Activated T-cell treated with anti-CD3 and anti-CD28 coated beads for 4 hours (primary cell): ENCODE measurements around the gene C4B.
"Not testable (repeated sequence)": the region's sequence is repeated elsewhere in the genome, so short reads cannot be mapped to it uniquely, and the experiment has no call there.

Experiments used
- DNase-seq: peaks from one replicate; pipeline ENCODE4 v3.0.0-alpha.2; 2020

The C4B gene

DNA sequence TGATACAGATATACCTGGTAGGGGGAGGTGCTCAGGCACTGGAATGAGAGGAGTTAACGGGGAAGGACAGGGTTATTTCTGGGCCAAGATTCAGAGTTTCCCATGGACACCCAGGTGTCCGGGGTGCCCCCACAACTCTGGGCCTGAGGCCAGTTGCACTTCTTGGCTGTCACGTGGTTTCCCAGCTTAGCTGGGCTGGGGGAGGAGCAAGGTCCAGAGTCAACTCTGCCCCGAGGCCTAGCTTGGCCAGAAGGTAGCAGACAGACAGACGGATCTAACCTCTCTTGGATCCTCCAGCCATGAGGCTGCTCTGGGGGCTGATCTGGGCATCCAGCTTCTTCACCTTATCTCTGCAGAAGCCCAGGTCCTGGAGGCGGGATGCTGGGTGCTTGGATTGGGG lies at the start of gene C4B:
Gene C4B (plus strand): TSS at position 249 of the 400 bp plus-strand sequence. CDS start 51 bp downstream, at position 300.
- DNase-seq = not testable (repeated sequence)

DNA sequence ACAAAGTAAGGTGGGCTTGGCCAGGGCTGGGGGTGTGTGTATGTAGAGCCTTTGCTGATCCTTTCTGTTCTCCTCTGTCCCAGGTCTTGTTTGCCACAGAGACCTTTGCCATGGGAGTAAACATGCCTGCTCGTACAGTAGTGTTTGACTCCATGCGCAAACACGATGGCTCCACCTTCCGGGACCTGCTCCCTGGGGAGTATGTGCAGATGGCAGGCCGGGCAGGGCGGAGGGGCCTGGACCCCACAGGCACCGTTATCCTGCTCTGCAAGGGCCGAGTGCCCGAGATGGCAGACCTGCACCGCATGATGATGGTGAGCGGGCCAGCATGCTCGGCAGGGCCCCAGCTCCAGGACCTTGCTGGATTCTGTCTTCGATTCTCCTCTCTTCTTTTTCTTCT lies 48.9 kb upstream of the C4B start:
- DNase-seq = no peak

DNA sequence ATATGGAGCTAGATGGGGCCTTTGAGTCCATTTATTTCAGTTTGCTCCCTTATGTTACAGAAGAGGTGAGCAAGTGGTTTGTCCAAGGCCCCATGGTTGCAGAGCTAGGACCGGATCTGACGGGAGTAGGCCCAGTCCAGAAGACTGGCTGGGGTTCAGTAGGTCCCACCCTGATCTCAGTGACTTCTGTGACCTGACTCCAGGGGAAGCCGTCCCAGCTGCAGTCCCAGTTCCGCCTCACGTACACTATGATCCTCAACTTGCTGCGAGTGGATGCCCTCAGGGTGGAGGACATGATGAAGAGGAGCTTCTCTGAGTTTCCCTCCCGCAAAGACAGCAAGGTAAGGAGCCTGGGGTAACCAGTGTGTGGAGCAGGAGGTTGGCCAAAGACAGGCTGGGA lies 48.1 kb upstream of the C4B start:
- DNase-seq = no peak

- DNase-seq = no peak
Observed at GRCh38 chr6:31966997-31967925, 47.3 kb upstream of the C4B start.

GRCh38 chr6:31967926-31968320 lies 46.7 kb upstream of the C4B start:
- DNase-seq = no peak

- DNase-seq = no peak
Observed at GRCh38 chr6:31968326-31968725, 46.3 kb upstream of the C4B start.

DNA sequence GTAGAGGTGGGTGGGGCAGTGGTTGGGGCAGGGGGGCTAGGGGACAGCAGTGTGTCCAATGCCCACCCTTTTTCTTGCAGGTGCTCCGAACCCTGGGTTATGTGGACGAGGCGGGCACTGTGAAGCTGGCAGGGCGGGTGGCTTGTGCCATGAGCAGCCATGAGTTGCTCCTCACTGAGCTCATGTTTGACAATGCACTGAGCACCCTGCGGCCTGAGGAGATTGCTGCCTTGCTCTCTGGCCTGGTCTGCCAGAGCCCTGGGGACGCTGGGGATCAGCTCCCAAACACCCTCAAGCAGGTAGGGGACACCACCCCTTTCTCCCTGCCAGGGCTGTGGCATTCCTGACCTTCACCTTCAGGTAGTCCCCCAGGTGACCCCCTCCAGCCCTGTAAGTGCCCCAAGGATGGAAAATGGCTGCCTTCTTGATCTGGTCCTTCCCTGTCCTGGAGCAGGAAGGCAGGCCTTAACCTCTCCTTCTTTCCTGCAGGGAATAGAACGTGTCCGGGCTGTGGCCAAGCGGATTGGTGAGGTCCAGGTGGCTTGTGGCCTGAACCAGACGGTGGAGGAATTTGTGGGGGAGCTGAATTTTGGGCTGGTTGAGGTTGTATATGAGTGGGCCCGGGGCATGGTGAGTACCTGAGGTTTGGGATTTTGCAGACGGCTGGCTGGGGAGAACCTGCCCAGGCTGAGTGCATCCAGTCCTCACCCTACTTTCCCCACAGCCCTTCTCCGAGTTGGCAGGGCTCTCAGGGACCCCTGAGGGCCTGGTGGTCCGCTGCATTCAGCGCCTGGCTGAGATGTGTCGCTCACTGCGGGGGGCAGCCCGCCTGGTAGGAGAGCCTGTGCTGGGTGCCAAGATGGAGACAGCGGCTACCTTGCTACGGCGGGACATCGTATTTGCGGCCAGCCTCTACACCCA lies 45.5 kb upstream of the C4B start:
- DNase-seq = no peak

GRCh38 chr6:31969712-31970603 lies 44.6 kb upstream of the C4B start:
- no peak for DNase-seq

DNA sequence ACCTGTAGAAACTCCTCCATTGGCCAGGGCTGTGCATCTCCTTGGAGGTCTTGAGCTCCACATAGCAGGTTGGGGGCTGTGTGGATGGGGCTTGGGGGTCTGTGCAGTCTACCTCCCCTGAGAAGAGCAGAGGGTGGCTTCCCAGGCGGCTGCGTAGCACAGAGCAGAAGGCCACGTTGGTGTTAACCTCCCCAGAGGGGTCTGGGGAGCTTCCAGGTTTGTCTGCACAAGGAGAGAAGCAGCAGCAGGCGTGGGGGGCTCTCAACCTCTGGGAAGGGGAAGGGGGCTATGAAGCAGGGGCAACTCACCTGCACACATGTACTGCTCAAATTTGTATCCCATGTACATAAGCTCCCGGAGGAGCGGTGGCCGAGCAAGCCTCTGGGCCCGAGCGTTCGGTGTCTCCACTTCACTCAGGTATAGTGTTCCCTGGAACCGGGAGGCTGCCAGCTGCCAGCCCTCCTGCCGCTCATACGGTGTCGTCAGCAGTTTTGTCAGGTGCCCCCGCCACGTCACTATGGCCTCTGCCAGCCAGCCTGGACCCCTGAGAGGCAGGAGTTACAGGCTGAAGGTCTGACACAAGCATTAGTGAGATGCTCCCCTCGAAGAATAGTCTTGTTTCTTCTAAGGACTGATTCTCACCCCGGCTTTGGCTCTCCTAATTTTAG lies 43.9 kb upstream of the C4B start:
- DNase-seq = no peak

- no peak for DNase-seq
Observed at GRCh38 chr6:31971279-31971992, 43.2 kb upstream of the C4B start.

- DNase-seq = peak; percentile 98
Observed at GRCh38 chr6:31971993-31972708, 42.4 kb upstream of the C4B start, which contains the start of gene DXO. Gene DXO (minus strand): TSS chr6:31972138. CDS start chr6:31971675, 463 bp downstream.

DNA sequence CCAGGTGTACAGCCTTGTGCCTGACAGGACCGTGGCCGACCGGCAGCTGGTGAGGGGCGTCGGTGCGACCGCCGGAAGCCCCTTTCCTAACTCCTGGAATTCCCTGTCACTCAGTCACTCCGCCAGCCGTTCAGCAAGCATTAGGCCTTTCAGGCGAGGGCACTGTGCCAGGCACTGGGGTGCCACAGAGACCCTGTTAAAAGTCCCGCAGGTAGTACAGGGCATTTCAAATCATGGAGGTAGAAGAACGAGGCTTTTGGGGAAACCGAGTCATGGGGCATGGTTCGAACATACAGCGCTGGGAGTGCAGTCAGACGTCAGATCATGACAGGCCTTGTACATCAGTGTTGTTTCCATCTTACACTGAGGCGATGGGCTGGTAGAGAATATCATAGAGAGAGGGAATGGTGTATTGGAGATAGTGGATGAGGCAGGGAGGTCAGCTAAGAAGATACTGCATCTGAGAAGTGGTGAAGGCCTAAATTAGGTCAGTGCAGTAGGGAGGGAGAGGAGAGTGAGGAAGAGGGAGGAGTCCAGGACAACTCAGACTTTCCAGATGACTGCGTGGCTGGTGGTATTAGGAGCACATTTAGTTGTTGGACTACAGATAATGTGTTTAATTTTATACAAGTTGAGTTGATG lies 41.8 kb upstream of the C4B start:
- DNase-seq = no peak

DNA sequence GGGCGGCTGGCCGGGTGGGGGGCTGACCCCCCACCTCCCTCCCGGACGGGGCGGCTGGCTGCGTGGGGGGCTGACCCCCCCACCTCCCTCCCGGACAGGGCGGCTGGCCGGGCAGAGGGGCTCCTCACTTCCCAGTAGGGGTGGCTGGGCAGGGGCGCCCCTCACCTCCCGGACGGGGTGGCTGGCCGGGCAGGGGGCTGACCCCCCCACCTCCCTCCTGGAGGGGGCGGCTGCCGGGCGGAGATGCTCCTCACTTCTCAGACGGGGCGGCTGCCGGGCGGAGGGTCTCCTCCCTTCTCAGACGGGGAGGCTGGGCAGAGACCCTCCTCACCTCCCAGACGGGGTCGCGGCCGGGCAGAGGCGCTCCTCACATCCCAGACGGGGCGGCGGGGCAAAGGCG lies 38.5 kb upstream of the C4B start:
- DNase-seq = not testable (repeated sequence)

DNA sequence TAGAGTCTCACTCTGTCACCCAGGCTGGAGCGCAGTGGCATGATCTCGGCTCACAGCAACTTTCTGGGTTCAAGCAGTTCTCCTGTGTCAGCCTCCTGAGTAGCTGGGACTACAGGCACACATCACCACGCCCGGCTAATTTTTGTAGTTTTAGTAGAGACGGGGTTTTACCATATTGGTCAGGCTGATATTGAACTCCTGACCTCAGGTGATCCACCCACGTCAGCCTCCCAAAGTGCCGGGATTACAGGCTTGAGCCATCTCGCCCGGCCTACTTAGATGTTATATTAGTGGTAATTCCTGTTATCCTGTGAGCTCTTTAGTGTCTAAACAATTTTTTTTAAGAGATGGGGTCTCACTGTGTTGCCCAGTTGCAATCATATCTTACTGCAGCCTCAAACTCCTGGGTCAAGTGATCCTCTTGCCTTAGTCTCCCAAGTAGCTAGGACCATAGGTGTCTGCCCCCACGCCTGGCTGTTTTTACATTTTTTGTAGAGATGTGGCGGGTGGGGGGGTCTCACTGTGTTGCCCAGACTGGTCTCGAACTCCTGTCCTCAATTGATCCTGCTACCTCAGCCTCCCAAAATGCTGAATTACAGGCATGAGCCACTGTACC lies 36.7 kb upstream of the C4B start:
- no peak for DNase-seq

DNA sequence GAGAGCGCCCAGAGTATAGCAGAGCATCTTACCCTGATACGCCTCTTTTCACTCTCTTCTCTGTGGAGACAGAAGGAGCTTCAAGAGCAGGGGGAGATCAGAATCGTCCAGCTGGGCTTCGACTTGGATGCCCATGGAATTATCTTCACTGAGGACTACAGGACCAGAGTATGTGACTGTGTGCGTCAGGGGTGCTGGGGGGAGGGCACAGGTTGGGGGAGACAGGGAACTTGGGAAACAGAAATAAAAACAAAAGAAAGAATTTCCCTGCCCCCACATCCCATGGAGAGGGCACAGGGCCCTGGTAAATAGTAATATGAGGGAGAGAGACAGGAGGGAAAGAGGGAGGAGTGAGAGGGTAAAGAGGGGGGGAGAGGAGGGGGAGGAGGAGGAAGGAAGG lies 35.8 kb upstream of the C4B start:
- DNase-seq = no peak

DNA sequence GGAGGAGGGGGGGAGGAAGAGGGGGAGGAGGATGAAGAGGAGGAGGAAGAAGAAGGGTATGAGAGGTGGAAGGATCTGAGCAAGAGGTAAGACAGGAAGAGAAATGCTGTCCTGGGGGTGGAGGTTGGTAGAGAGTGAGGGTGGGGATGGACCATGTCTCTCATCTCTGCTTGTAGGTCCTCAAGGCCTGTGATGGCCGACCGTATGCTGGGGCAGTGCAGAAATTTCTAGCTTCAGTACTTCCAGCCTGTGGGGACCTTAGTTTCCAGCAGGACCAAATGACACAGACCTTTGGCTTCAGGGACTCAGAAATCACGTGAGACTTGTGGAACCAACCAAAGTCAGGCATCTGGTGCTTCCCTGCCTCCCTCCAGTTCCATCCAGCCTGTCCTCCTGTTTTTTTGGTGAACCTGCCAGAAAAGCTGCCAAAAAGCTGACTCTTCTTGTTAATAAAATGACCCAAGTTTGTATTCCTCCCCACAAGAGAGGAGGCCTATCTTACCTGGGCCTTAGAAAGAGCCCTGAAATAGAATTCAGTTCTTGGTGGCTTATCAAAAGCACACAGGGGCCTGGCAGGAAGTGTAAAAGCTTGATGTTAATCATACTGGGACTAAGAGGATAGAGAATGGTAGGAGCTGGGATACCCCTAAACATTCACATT lies 35.2 kb upstream of the C4B start:
- DNase-seq = no peak

DNA sequence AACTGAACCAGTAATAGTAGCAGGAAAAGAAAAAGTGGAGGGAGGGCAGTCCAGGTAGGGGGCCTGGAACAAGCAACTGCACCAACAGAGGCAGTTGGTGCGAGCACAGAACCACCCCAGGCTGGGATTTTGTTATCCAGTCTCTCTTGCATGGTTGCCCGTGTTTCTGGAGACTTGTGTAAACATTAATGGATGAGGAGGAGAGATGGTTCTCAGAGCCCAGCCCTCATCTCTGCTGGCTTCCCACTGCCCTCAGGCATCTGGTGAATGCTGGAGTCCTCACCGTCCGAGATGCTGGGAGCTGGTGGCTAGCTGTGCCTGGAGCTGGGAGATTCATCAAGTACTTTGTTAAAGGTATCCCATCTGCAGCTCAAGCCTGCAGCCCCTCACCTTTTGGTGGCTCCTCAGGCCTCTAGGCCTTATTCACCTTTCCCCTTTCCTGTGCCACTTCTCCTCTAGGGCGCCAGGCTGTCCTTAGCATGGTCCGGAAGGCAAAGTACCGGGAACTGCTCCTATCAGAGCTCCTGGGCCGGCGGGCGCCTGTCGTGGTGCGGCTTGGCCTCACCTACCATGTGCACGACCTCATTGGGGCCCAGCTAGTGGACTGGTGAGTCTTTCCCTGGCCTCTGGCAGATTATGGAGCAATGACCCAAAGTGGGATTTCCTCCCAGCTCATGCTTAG lies 34.3 kb upstream of the C4B start:
- DNase-seq = not testable (repeated sequence)

- DNase-seq = not testable (repeated sequence)
Observed at GRCh38 chr6:31980998-31981397, 33.6 kb upstream of the C4B start.
